Activated naive CD4-positive, alpha-beta T cell treated with anti-CD3 and anti-CD28 coated beads, Interleukin-2, amount 50 U/mL, for 72 hours (primary cell): ENCODE data around the gene C17orf50. TPM values are rescaled to one million over a fixed set of nuclear protein-coding genes. Genes with fewer than 3 reads are reported as not detected.

ENCODE experiments used
- ATAC-seq, 2 donors: fragments of 150-1000 bp; cut with Tn5 transposase; 2 replicates each; pipeline ENCODE4 v1.10.0; 2021; ENCODE audit warnings: mild to moderate bottlenecking in 2 of 2, moderate library complexity in 2 of 2
- DNase-seq, 2 donors: peaks; one replicate each; pipeline ENCODE4 v3.0.0; 2021 to 2022; ENCODE audit warnings: low spot score in 2 of 2
- H3K27ac Mint-ChIP-seq, 2 donors: one replicate each; pipeline ENCODE4 v1.8.0; 2022; ENCODE audit warnings: mild to moderate bottlenecking in 2 of 2, mixed read lengths in 2 of 2
- H3K36me3 Mint-ChIP-seq, 2 donors: one replicate each; pipeline ENCODE4 v1.8.0; 2022; ENCODE audit warnings: mixed read lengths in 2 of 2
- H3K9me3 Mint-ChIP-seq, 2 donors: one replicate each; pipeline ENCODE4 v1.8.0; 2022; ENCODE audit warnings: mixed read lengths in 2 of 2
- total RNA-seq, 2 donors: library from RNA; stranded (reverse); gene quantifications; one replicate each; pipeline ENCODE4 v1.2.3, GENCODE V29; 2022

C17orf50 gene
- total RNA-seq, 2 donors from 2014 or later, result not detected

- no peaks in the 10 kb centered on the region for H3K36me3 Mint-ChIP-seq
- no peak for DNase-seq
- ATAC-seq, result no peak
- H3K9me3 Mint-ChIP-seq, result no peaks in the 10 kb centered on the region
- H3K27ac Mint-ChIP-seq, result no peak overlapping the region
Observed at GRCh38 chr17:35791681-35792350, 31.1 kb downstream of the C17orf50 start.

GRCh38 chr17:35793257-35793656 is 32.6 kb downstream of the C17orf50 start:
- H3K9me3 Mint-ChIP-seq, result no peaks in the 10 kb centered on the region
- no peak for DNase-seq
- no peak overlapping the region for H3K27ac Mint-ChIP-seq
- H3K36me3 Mint-ChIP-seq, result no peaks in the 10 kb centered on the region
- ATAC-seq, result no peak

GRCh38 chr17:35795007-35795870 is 34.6 kb downstream of the C17orf50 start, which contains the start of gene MMP28:
Gene MMP28, minus strand, starts transcription at chr17:35795641. Its CDS starts 264 bp downstream, at chr17:35795377.
- DNase-seq (peak; percentile 58 to 65), ATAC-seq (peak; percentile 83 to 93)
- Mint-ChIP-seq H3K9me3 (no peaks in the 10 kb centered on the region), H3K27ac (no peak within 1 kb of the TSS), H3K36me3 (no peaks in the 10 kb centered on the region)

GRCh38 chr17:35795871-35796265 is 35.2 kb downstream of the C17orf50 start:
- no peaks in the 10 kb centered on the region for H3K36me3 Mint-ChIP-seq
- DNase-seq (no peak), ATAC-seq (no peak)
- no peak overlapping the region for H3K27ac Mint-ChIP-seq
- no peaks in the 10 kb centered on the region for H3K9me3 Mint-ChIP-seq

- DNase-seq (no peak), ATAC-seq (no peak)
- Mint-ChIP-seq H3K27ac (no peak overlapping the region), H3K36me3 (no peaks in the 10 kb centered on the region), H3K9me3 (no peaks in the 10 kb centered on the region)
Observed at GRCh38 chr17:35796942-35797341, 36.3 kb downstream of the C17orf50 start.

- no peak for ATAC-seq
- Mint-ChIP-seq H3K36me3 (no peaks in the 10 kb centered on the region), H3K27ac (no peak overlapping the region), H3K9me3 (no peaks in the 10 kb centered on the region)
- no peak for DNase-seq
Observed at GRCh38 chr17:35797370-35797769, 36.7 kb downstream of the C17orf50 start.

GRCh38 chr17:35797918-35798317 is 37.2 kb downstream of the C17orf50 start:
- ATAC-seq (no peak), DNase-seq (no peak)
- H3K36me3 Mint-ChIP-seq, result no peaks in the 10 kb centered on the region

GRCh38 chr17:35799942-35800341 is 39.3 kb downstream of the C17orf50 start:
- no peaks in the 10 kb centered on the region for H3K36me3 Mint-ChIP-seq
- H3K9me3 Mint-ChIP-seq, result no peaks in the 10 kb centered on the region
- no peak for DNase-seq
- ATAC-seq, result no peak
- H3K27ac Mint-ChIP-seq, result no peak overlapping the region

More at GRCh38 chr17:35797918-35798317, 37.2 kb downstream of the C17orf50 start:
- Mint-ChIP-seq H3K9me3 (no peaks in the 10 kb centered on the region), H3K27ac (no peak overlapping the region)

- peak in 1 of 2 donors; percentile 6 for ATAC-seq
- Mint-ChIP-seq H3K9me3 (no peaks in the 10 kb centered on the region), H3K27ac (peak overlapping the region in 1 of 2 donors; percentile 57), H3K36me3 (no peaks in the 10 kb centered on the region)
- DNase-seq, result peak in 1 of 2 donors; percentile 22
Observed at GRCh38 chr17:35801583-35802224, 41.0 kb downstream of the C17orf50 start.

- ATAC-seq, result peak; percentile 34 to 61
- peak in 1 of 2 donors; percentile 47 for DNase-seq
- Mint-ChIP-seq H3K9me3 (no peaks in the 10 kb centered on the region), H3K27ac (no peak overlapping the region), H3K36me3 (peaks cover 2 to 10% of the 10 kb centered on the region in 2 donors)
Observed at GRCh38 chr17:35804658-35805192, 44.0 kb downstream of the C17orf50 start.

- no peak for DNase-seq
- no peak for ATAC-seq
- Mint-ChIP-seq H3K9me3 (no peaks in the 10 kb centered on the region), H3K36me3 (peaks cover 16 to 18% of the 10 kb centered on the region in 2 donors), H3K27ac (peak overlapping the region; percentile 92 to 96)
Observed at GRCh38 chr17:35807371-35808144, 46.9 kb downstream of the C17orf50 start.

GRCh38 chr17:35808240-35808961 is 47.7 kb downstream of the C17orf50 start:
- Mint-ChIP-seq H3K27ac (peak overlapping the region; percentile 92 to 96), H3K9me3 (no peaks in the 10 kb centered on the region), H3K36me3 (peaks cover 16 to 18% of the 10 kb centered on the region in 2 donors)
- no peak for ATAC-seq
- DNase-seq, result no peak

- H3K9me3 Mint-ChIP-seq, result no peaks in the 10 kb centered on the region
- peak within 1 kb of the TSS; percentile 92 to 96 for H3K27ac Mint-ChIP-seq
- peak; percentile 92 to 94 for ATAC-seq
- peak; percentile 92 to 97 for DNase-seq
- peaks cover 16 to 18% of the 10 kb centered on the region in 2 donors for H3K36me3 Mint-ChIP-seq
Observed at GRCh38 chr17:35808962-35809854, 48.5 kb downstream of the C17orf50 start, which contains the start of gene TAF15. Gene TAF15, plus strand, starts transcription at chr17:35809484. Its CDS starts 86 bp downstream, at chr17:35809570.

- ATAC-seq (peak in 1 of 2 donors; percentile 30), DNase-seq (peak in 1 of 2 donors; percentile 65)
- peaks cover 16 to 18% of the 10 kb centered on the region in 2 donors for H3K36me3 Mint-ChIP-seq
- peak overlapping the region; percentile 92 to 96 for H3K27ac Mint-ChIP-seq
- H3K9me3 Mint-ChIP-seq, result no peaks in the 10 kb centered on the region
Observed at GRCh38 chr17:35809855-35810461, 49.3 kb downstream of the C17orf50 start.
